Endothelial cell of umbilical vein (primary cell): ENCODE data around the gene CSE1L. TPM values are rescaled to one million over a fixed set of nuclear protein-coding genes. Genes with fewer than 3 reads are reported as not detected.

Source experiments
- BruUV-seq: library from RNA; stranded (reverse); fragments of 400-500 nt; replicated peaks from 2 replicates; lab custom pipeline; 2021; lab: Mats Ljungman, UMichigan
- CTCF ChIA-PET: fragments of 300-600, 350-600 bp; sonication (Branson Sonifier 250); formaldehyde crosslinking; loops from one replicate; lab custom pipeline; 2021; ENCODE audit warnings: antibody characterized with exemption, inconsistent platforms; lab: Charles Lee
- POLR2A ChIA-PET: fragments of 300-600, 350-600 bp; sonication (Branson Sonifier 250); formaldehyde crosslinking; loops from one replicate; lab custom pipeline; 2021; ENCODE audit warnings: antibody characterized with exemption, inconsistent platforms; lab: Charles Lee
- DNase-seq: peaks from one replicate; pipeline ENCODE4 v3.0.0-alpha.2; 2011; ENCODE audit warnings: low read depth, low spot score
- FAIRE-seq: peaks from 2 replicates; lab custom pipeline; 2011; peaks lifted over from hg19 to GRCh38; lab: Jason Lieb, UNC
- H2AFZ ChIP-seq: 2 replicates; pipeline ENCODE4 v1.6.0; 2012; ENCODE audit warnings: low read depth, low read length, control low read depth, inconsistent platforms
- H3K27ac ChIP-seq: 2 replicates; pipeline ENCODE4 v1.5.1; 2011; ENCODE audit warnings: low read depth, mild to moderate bottlenecking, control low read depth, low read length, moderate library complexity; ENCODE audit not compliant: insufficient read depth
- H3K27me3 ChIP-seq, 2 experiments: 2 replicates each; pipeline versions ENCODE4 v1.6.0 to v1.6.1; 2011; ENCODE audit warnings: low read length in 2 of 2, mixed read lengths in 1 of 2; ENCODE audit not compliant: control insufficient read depth in 2 of 2, insufficient read depth in 2 of 2
- H3K36me3 ChIP-seq, 2 experiments: 2 replicates in 1 of 2; 3 replicates in 1 of 2; pipeline ENCODE4 v1.5.1; 2011; ENCODE audit warnings: low read length in 2 of 2, mild to moderate bottlenecking in 1 of 2, moderate library complexity in 1 of 2; ENCODE audit not compliant: control insufficient read depth in 2 of 2, insufficient read depth in 2 of 2; ENCODE audit errors: extremely low read depth in 1 of 2
- H3K4me1 ChIP-seq: 3 replicates; pipeline ENCODE4 v1.5.1; 2011; ENCODE audit warnings: mild to moderate bottlenecking, low read length; ENCODE audit not compliant: control insufficient read depth, insufficient read depth; ENCODE audit errors: extremely low read depth
- H3K4me2 ChIP-seq: 2 replicates; pipeline ENCODE4 v1.6.1; 2011; ENCODE audit warnings: low read length, control low read depth, mixed read lengths; ENCODE audit not compliant: insufficient read depth
- H3K4me3 ChIP-seq, 3 experiments: fragments of 200-600 bp in 1 of 3; sonication (generic), shearing (Covaris generic) in 1 of 3; replicated peaks in 1 of 3; 2 replicates each; pipeline ENCODE4 v1.5.1; 2011 to 2016; ENCODE audit warnings: control low read depth in 3 of 3, low read length in 3 of 3, mild to moderate bottlenecking in 2 of 3, inconsistent platforms in 1 of 3, low read depth in 1 of 3, moderate library complexity in 1 of 3; ENCODE audit not compliant: insufficient read depth in 1 of 3
- H3K79me2 ChIP-seq: 2 replicates; pipeline ENCODE4 v1.6.0; 2012; ENCODE audit warnings: low read length, inconsistent platforms; ENCODE audit not compliant: control insufficient read depth, insufficient read depth
- H3K9ac ChIP-seq: replicated peaks from 2 replicates; pipeline ENCODE3; 2011; ENCODE audit warnings: low read length, control low read depth; ENCODE audit not compliant: insufficient read depth; ENCODE audit errors: extremely low read depth
- H3K9me1 ChIP-seq: replicated peaks from 3 replicates; pipeline ENCODE4 v1.6.0; 2011; ENCODE audit warnings: mild to moderate bottlenecking, low read length; ENCODE audit not compliant: control insufficient read depth, insufficient read depth; ENCODE audit errors: extremely low read depth
- H3K9me3 ChIP-seq: replicated peaks from 2 replicates; pipeline ENCODE4 v1.5.1; 2012; ENCODE audit warnings: low read length, inconsistent platforms; ENCODE audit not compliant: control insufficient read depth, insufficient read depth
- H4K20me1 ChIP-seq: replicated peaks from 2 replicates; pipeline ENCODE3; 2011; ENCODE audit warnings: mild to moderate bottlenecking, low read length; ENCODE audit not compliant: control insufficient read depth, insufficient read depth; ENCODE audit errors: extremely low read depth
- EZH2 ChIP-seq: IDR thresholded peaks from 2 replicates; pipeline ENCODE4 v1.6.1; 2012; ENCODE audit warnings: borderline replicate concordance, low read depth, mild to moderate bottlenecking, moderate library complexity, low read length, inconsistent platforms; ENCODE audit not compliant: severe bottlenecking
- FOS ChIP-seq: IDR thresholded peaks from 2 replicates; pipeline ENCODE4 v1.6.1; 2011; ENCODE audit warnings: mild to moderate bottlenecking, low read length, moderate library complexity, borderline replicate concordance; ENCODE audit not compliant: insufficient read depth
- GATA2 ChIP-seq: IDR thresholded peaks from 2 replicates; pipeline ENCODE4 v1.7.0; 2011; ENCODE audit warnings: low read depth, mild to moderate bottlenecking, moderate library complexity, mixed read lengths, low read length; ENCODE audit not compliant: insufficient read length, insufficient read depth
- JUN ChIP-seq: IDR thresholded peaks from 2 replicates; pipeline ENCODE4 v1.6.1; 2011; ENCODE audit warnings: borderline replicate concordance, low read depth; ENCODE audit not compliant: insufficient read length, insufficient read depth
- MYC ChIP-seq: IDR thresholded peaks from one replicate; pipeline ENCODE4 v1.6.1; 2011; ENCODE audit warnings: mild to moderate bottlenecking, low read depth, low read length
- POLR2A ChIP-seq: IDR thresholded peaks from 2 replicates; pipeline ENCODE4 v1.6.1; 2012; ENCODE audit warnings: low read depth, mild to moderate bottlenecking, control low read depth, low read length
- POLR2AphosphoS5 ChIP-seq: IDR thresholded peaks from 2 replicates; pipeline ENCODE4 v1.6.1; 2012; ENCODE audit warnings: low read depth, mild to moderate bottlenecking, control low read depth, low read length, moderate library complexity; ENCODE audit not compliant: insufficient read depth
- dilution Hi-C: fragments of 300-500 bp; cut with MboI; formaldehyde crosslinking; loops from one replicate; pipeline ENCODE4 v1.15.0; 2019; ENCODE audit warnings: low sequenced_read_pairs; ENCODE audit not compliant: extremely low pct_ligation_motif_present
- intact Hi-C: fragments of 100-400 bp; cut with micrococcal nuclease; formaldehyde crosslinking; loops from one replicate; pipeline ENCODE4 v1.10.0; 2022
- polyA plus RNA-seq, 4 experiments: library from polyadenylated mRNA; depleted of rRNA in 3 of 4; stranded (reverse) in 3 of 4; unstranded in 1 of 4; fragments of >200 nt; gene quantifications; 2 replicates each; pipeline versions ENCODE4 v1.2.1 to v1.2.3, GENCODE V29; 2011 to 2012; ENCODE audit warnings: missing spikeins in 1 of 4
- total RNA-seq: library from RNA; stranded (reverse); gene quantifications from 2 replicates; pipeline ENCODE4 v1.2.3, GENCODE V29; 2021
- TF ChIP-seq, protein P1 (sequence below): IDR thresholded peaks from 2 replicates; pipeline ENCODE4 v1.6.1; 2011; ENCODE audit not compliant: insufficient read depth, insufficient read length
- TF ChIP-seq, protein P2 (sequence below), 2 donors: IDR thresholded peaks; 1 replicate in 1 of 2; 2 replicates in 1 of 2; pipeline ENCODE4 v1.5.1; 2011; ENCODE audit warnings: low read length in 2 of 2, mild to moderate bottlenecking in 2 of 2, moderate library complexity in 2 of 2, control low read depth in 1 of 2, inconsistent platforms in 1 of 2, low read depth in 1 of 2; ENCODE audit not compliant: insufficient read depth in 1 of 2; ENCODE audit errors: extremely low read depth in 1 of 2

CSE1L gene
- total and polyA plus RNA-seq, 2 donors (not counting 3 experiments of a cell fraction or from before 2014, with no cell fraction given), result 35.1 to 118 TPM

DNA sequence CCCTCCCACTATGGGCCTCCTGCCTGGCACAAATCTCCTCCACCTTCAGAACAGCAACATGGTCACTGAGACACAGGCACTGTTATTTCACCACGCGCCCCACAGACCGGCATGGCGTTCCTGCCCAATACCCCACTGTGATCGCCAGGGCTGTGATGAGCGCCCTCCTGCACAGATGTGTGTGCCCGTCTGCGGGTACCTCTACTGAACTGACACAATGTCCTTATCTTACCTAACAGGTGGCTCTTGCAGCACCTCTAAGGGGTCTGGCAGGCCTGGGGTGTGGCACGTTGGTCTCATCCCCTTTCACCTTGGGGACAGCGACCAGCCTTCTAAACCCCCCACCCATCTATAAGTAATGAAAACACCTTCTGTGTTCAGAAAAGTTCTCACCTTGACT, 77.9 kb downstream of the CSE1L start:
- dilution Hi-C loops, result no loop called here
- Histone ChIP-seq H3K27ac (no peak overlapping the region), H3K9ac (no peak overlapping the region), H2AFZ (no peak overlapping the region), H3K4me1 (no peaks in the 10 kb centered on the region), H4K20me1 (no peaks in the 10 kb centered on the region), H3K79me2 (no peaks in the 10 kb centered on the region), H3K27me3 (no peaks in the 10 kb centered on the region), H3K9me3 (no peaks in the 10 kb centered on the region), H3K36me3 (peaks cover 13 to 16% of the 10 kb centered on the region in 2 experiments), H3K4me3 (no peak overlapping the region), H3K4me2 (no peak overlapping the region), H3K9me1 (no peaks in the 10 kb centered on the region)
- ChIA-PET CTCF (interaction anchor here (1.0 kb wide), 1 partner anchor 95 kb away, joined by 3 read pairs; the partner anchor contains the start of gene DDX27), POLR2A (no interaction called here)
- DNase-seq (no peak), FAIRE-seq (no peak)
- TF ChIP-seq, protein P1, sequence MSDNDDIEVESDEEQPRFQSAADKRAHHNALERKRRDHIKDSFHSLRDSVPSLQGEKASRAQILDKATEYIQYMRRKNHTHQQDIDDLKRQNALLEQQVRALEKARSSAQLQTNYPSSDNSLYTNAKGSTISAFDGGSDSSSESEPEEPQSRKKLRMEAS, result no peak
- TF ChIP-seq FOS (no peak), GATA2 (no peak), POLR2A (no peak), JUN (no peak), EZH2 (no peak), MYC (no peak), POLR2AphosphoS5 (no peak)
- TF ChIP-seq, protein P2, sequence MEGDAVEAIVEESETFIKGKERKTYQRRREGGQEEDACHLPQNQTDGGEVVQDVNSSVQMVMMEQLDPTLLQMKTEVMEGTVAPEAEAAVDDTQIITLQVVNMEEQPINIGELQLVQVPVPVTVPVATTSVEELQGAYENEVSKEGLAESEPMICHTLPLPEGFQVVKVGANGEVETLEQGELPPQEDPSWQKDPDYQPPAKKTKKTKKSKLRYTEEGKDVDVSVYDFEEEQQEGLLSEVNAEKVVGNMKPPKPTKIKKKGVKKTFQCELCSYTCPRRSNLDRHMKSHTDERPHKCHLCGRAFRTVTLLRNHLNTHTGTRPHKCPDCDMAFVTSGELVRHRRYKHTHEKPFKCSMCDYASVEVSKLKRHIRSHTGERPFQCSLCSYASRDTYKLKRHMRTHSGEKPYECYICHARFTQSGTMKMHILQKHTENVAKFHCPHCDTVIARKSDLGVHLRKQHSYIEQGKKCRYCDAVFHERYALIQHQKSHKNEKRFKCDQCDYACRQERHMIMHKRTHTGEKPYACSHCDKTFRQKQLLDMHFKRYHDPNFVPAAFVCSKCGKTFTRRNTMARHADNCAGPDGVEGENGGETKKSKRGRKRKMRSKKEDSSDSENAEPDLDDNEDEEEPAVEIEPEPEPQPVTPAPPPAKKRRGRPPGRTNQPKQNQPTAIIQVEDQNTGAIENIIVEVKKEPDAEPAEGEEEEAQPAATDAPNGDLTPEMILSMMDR (IDR thresholded peaks at IDR 0.05; ENCODE audit: extremely low read depth in 1 of 2, insufficient read depth in 1 of 2, low read depth in 1 of 2, low read length in 2 of 2), result no peak
- BruUV-seq, result no TSS peak
- intact Hi-C loops, result no loop called here
